ENCODE data around the gene MPG. TPM values are rescaled to one million over a fixed set of nuclear protein-coding genes. Genes with fewer than 3 reads are reported as not detected.

MPG gene
- polyA plus RNA-seq, 4 donors, result 31.1 to 76.7 (median 68.1) TPM

DNA sequence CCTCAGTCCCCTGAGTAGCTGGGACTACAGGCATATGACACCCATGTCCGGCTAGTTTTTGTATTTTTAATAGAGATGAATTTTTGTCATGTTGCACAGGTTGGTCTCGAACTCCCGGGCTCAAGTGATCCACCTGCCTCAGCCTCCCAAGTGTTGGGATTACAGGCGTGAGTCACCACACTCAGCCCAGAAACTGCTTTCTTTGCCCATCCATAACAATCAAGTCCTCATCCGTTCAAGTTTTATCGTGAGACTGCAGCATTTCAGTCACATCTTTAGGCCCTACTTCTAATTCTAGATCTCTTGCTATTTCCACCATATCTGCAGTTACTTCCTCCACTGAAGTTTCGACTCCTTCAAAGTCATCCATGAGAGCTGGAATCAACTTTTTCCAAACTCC lies 54.1 kb downstream of the MPG start:
- no peaks in the 10 kb centered on the region for H3K4me1 ChIP-seq (ENCODE audit: control insufficient read depth in 3 of 3, insufficient read depth in 2 of 3, low read depth in 1 of 3, low read length in 2 of 3)
- H3K27ac ChIP-seq (ENCODE audit: low read depth in 1 of 3, low read length in 2 of 3), result no peak overlapping the region
- WGBS, 3 donors, result 92 to 96% (median 95%) methylated on average over 7 of the region's 7 CpGs
- peaks cover 0 to 13% (median 0%) of the 10 kb centered on the region in 3 donors for H3K36me3 ChIP-seq (ENCODE audit: control insufficient read depth in 3 of 3, insufficient read depth in 2 of 3, low read depth in 1 of 3, low read length in 3 of 3)
- FAIRE-seq (no peak), DNase-seq (no peak)
- no peaks in the 10 kb centered on the region for H3K9me3 ChIP-seq (ENCODE audit: control insufficient read depth in 2 of 2, insufficient read depth in 1 of 2, low read depth in 1 of 2, low read length in 1 of 2)
- no peak overlapping the region for H3K4me3 ChIP-seq (ENCODE audit: low read depth in 1 of 3, low read length in 3 of 3)
- H3K27me3 ChIP-seq (ENCODE audit: control insufficient read depth in 3 of 3, insufficient read depth in 3 of 3, low read length in 3 of 3), result no peaks in the 10 kb centered on the region

DNA sequence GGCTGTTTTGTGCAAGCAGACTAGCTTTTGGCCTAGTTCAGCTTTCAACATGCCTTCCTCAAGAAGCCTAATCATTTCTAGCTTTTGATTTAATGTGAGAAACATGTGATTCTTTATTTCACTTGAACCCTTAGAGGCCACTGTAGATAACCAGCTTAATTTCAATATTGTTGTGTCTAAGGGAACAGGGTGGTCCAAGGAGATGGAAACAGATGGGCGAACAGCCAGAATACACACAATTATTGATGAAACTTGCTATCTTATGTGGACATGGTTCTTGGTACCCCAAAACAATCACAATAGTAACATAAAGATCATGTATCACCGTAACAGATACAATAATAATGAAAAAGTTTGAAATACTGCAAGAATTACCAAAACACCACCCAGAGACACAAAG lies 55.7 kb downstream of the MPG start:
- Histone ChIP-seq H3K27me3 (ENCODE audit: control insufficient read depth in 3 of 3, insufficient read depth in 3 of 3, low read length in 3 of 3) (no peaks in the 10 kb centered on the region), H3K4me1 (ENCODE audit: control insufficient read depth in 3 of 3, insufficient read depth in 2 of 3, low read depth in 1 of 3, low read length in 2 of 3) (peaks cover 0 to 6% (median 0%) of the 10 kb centered on the region in 3 donors), H3K4me3 (ENCODE audit: low read depth in 1 of 3, low read length in 3 of 3) (no peak overlapping the region), H3K36me3 (ENCODE audit: control insufficient read depth in 3 of 3, insufficient read depth in 2 of 3, low read depth in 1 of 3, low read length in 3 of 3) (peaks cover 0 to 10% (median 2%) of the 10 kb centered on the region in 3 donors), H3K9me3 (ENCODE audit: control insufficient read depth in 2 of 2, insufficient read depth in 1 of 2, low read depth in 1 of 2, low read length in 1 of 2) (no peaks in the 10 kb centered on the region), H3K27ac (ENCODE audit: low read depth in 1 of 3, low read length in 2 of 3) (no peak overlapping the region)
- 95 to 96% (median 96%) methylated on average over 2 of the region's 2 CpGs for WGBS, 3 donors
- DNase-seq (no peak), FAIRE-seq (no peak)

Other genes starting within 250 kb of the MPG start
- gene POLR3K, start 24.6 kb upstream of the MPG start, polyA plus RNA-seq, result 10 to 100 TPM in 2 of 4 donors, 1 to 10 TPM in 2; 8.1 to 19.9 (median 10.4) TPM
- 10 to 100 TPM; 17.3 to 38.2 (median 27.6) TPM for gene SNRNP25, start 24.4 kb upstream of the MPG start, polyA plus RNA-seq
- 10 to 100 TPM; 10.1 to 28.6 (median 17.2) TPM for gene RHBDF1, start 5.6 kb upstream of the MPG start, polyA plus RNA-seq
- gene NPRL3, start 60.4 kb downstream of the MPG start, polyA plus RNA-seq, result 10 to 100 TPM in 2 of 4 donors, 1 to 10 TPM in 2; 5.9 to 22.6 (median 15.5) TPM
- 1 to 10 TPM in 1 of 4 donors, not detected in 3; 1.0 TPM for gene HBZ, start 74.4 kb downstream of the MPG start, polyA plus RNA-seq
- gene HBM, start 87.8 kb downstream of the MPG start, polyA plus RNA-seq, result 1 to 10 TPM in 1 of 4 donors, not detected in 3; 1.8 TPM
- gene HBA2, start 94.7 kb downstream of the MPG start, polyA plus RNA-seq, result 100 to 1,000 TPM in 1 of 4 donors, 10 to 100 TPM in 1, 1 to 10 TPM in 1, not detected in 1; 3.2 to 515 (median 10.7) TPM
- 100 to 1,000 TPM in 1 of 4 donors, 1 to 10 TPM in 2, not detected in 1; 4.2 to 305 (median 4.3) TPM for gene HBA1, start 98.5 kb downstream of the MPG start, polyA plus RNA-seq
- under 1 TPM in 1 of 4 donors, not detected in 3; 0.43 TPM for gene HBQ1, start 102.2 kb downstream of the MPG start, polyA plus RNA-seq
- 100 to 1,000 TPM in 2 of 4 donors, 10 to 100 TPM in 2; 56.6 to 136 (median 94.9) TPM for gene LUC7L, start 151.2 kb downstream of the MPG start, polyA plus RNA-seq
- 100 to 1,000 TPM in 1 of 4 donors, 10 to 100 TPM in 3; 56.5 to 107 (median 66.3) TPM for gene FAM234A, start 156.6 kb downstream of the MPG start, polyA plus RNA-seq
- gene RGS11, start 197.7 kb downstream of the MPG start, polyA plus RNA-seq, result 10 to 100 TPM in 2 of 4 donors, 1 to 10 TPM in 1, under 1 TPM in 1; 0.49 to 20.1 (median 7.4) TPM
- gene ARHGDIG, start 202.4 kb downstream of the MPG start, polyA plus RNA-seq, result 10 to 100 TPM in 3 of 4 donors, under 1 TPM in 1; 0.32 to 81.6 (median 14.2) TPM
- 10 to 100 TPM in 3 of 4 donors, under 1 TPM in 1; 0.10 to 46.1 (median 28.6) TPM for gene PDIA2, start 204.9 kb downstream of the MPG start, polyA plus RNA-seq

Measured in small intestine (tissue), 7 donors.